HepG2 (cell line): ENCODE data around the gene PEX14. TPM values are rescaled to one million over a fixed set of nuclear protein-coding genes. Genes with fewer than 3 reads are reported as not detected.
A peak's percentile ranks its signal among the peaks of the same experiment; 100 is the strongest.

Experiments
- BRCA1 ChIP-seq: sonication (generic); formaldehyde crosslinking; IDR thresholded peaks from 2 replicates; pipeline ENCODE4 v1.4.0; 2020; ENCODE audit warnings: missing genetic modification reagents
- CC2D1A ChIP-seq: sonication (generic); formaldehyde crosslinking; IDR thresholded peaks from 2 replicates; pipeline ENCODE4 v1.8.1; 2023; ENCODE audit warnings: mild to moderate bottlenecking, missing genetic modification reagents
- DNMT1 ChIP-seq: sonication (generic); formaldehyde crosslinking; IDR thresholded peaks from 2 replicates; pipeline ENCODE4 v1.5.1; 2020; ENCODE audit warnings: mild to moderate bottlenecking, missing genetic modification reagents
- ETV5 ChIP-seq: IDR thresholded peaks from 2 replicates; pipeline ENCODE4 v1.6.1; 2018; ENCODE audit warnings: missing biosample characterization, missing genetic modification reagents, inconsistent platforms, borderline replicate concordance
- IRX3 ChIP-seq: sonication (generic); formaldehyde crosslinking; IDR thresholded peaks from 2 replicates; pipeline ENCODE4 v1.8.1; 2023; ENCODE audit warnings: mild to moderate bottlenecking, low read depth, missing genetic modification reagents, borderline replicate concordance
- RBM22 ChIP-seq: fragments of 200-400 bp; formaldehyde crosslinking; optimal IDR thresholded peaks from 2 replicates; pipeline ENCODE3; 2017; ENCODE audit warnings: mild to moderate bottlenecking, low read length, moderate library complexity
- SATB2 ChIP-seq: sonication (generic); formaldehyde crosslinking; IDR thresholded peaks from 2 replicates; pipeline ENCODE4 v1.5.0; 2020; ENCODE audit warnings: missing genetic modification reagents
- ZBTB46 ChIP-seq: sonication (generic); formaldehyde crosslinking; IDR thresholded peaks from 2 replicates; pipeline ENCODE4 v1.4.0; 2020; ENCODE audit warnings: mild to moderate bottlenecking, missing genetic modification reagents, borderline replicate concordance
- ZBTB7B ChIP-seq: sonication (generic); formaldehyde crosslinking; IDR thresholded peaks from 2 replicates; pipeline ENCODE4 v1.4.0; 2020; ENCODE audit warnings: missing genetic modification reagents
- ZFP1 ChIP-seq: IDR thresholded peaks from 2 replicates; pipeline ENCODE4 v1.6.1; 2016
- ZNF10 ChIP-seq: sonication (generic); formaldehyde crosslinking; IDR thresholded peaks from 2 replicates; pipeline ENCODE4 v1.4.0; 2020; ENCODE audit warnings: mild to moderate bottlenecking, low read depth, missing genetic modification reagents, borderline replicate concordance
- ZNF263 ChIP-seq: sonication (generic); formaldehyde crosslinking; IDR thresholded peaks from 2 replicates; pipeline ENCODE4 v1.4.0; 2020; ENCODE audit warnings: missing genetic modification reagents
- ZNF547 ChIP-seq: sonication (generic); formaldehyde crosslinking; IDR thresholded peaks from 2 replicates; pipeline ENCODE4 v1.5.1; 2020; ENCODE audit warnings: mild to moderate bottlenecking, missing genetic modification reagents
- ZNF556 ChIP-seq: sonication (generic); formaldehyde crosslinking; IDR thresholded peaks from 2 replicates; pipeline ENCODE4 v1.4.0; 2020; ENCODE audit warnings: mild to moderate bottlenecking, missing genetic modification reagents, borderline replicate concordance
- ZNF567 ChIP-seq: sonication (generic); formaldehyde crosslinking; IDR thresholded peaks from 2 replicates; pipeline ENCODE4 v1.8.1; 2023; ENCODE audit warnings: mild to moderate bottlenecking, missing genetic modification reagents, borderline replicate concordance
- ZNF737 ChIP-seq: sonication (generic); formaldehyde crosslinking; IDR thresholded peaks from 2 replicates; pipeline ENCODE4 v1.5.0; 2020; ENCODE audit warnings: missing genetic modification reagents, mild to moderate bottlenecking, borderline replicate concordance
- ZNF841 ChIP-seq: sonication (generic); formaldehyde crosslinking; IDR thresholded peaks from 2 replicates; pipeline ENCODE4 v1.8.1; 2023; ENCODE audit warnings: missing genetic modification reagents, borderline replicate concordance
- polyA plus RNA-seq, 8 experiments: library from polyadenylated mRNA; depleted of rRNA in 3 of 8; stranded (reverse) in 7 of 8; unstranded in 1 of 8; fragments of >200 nt; fragmentation: Illumina TruSeq in 4 of 8; extraction: Trizol in 4 of 8; gene quantifications; 2 replicates each; pipeline versions ENCODE4 v1.2.1 to v1.2.3, GENCODE V29; 2011 to 2016; ENCODE audit warnings: low read depth in 4 of 8, missing spikeins in 1 of 8, mixed read lengths in 1 of 8; ENCODE audit not compliant: insufficient read depth in 1 of 8
- total RNA-seq, 5 experiments: library from RNA; depleted of rRNA; stranded (reverse); fragments of >200 nt; fragmentation: Illumina TruSeq; extraction: Trizol; gene quantifications; 2 replicates each; pipeline ENCODE4 v1.2.3, GENCODE V29; 2016; ENCODE audit warnings: low read depth in 1 of 5
- TF ChIP-seq, protein P1 (sequence below): sonication (generic); formaldehyde crosslinking; IDR thresholded peaks from 2 replicates; pipeline ENCODE4 v1.8.0; 2022; ENCODE audit warnings: mild to moderate bottlenecking, missing genetic modification reagents
- TF ChIP-seq, protein P2 (sequence below): sonication (generic); formaldehyde crosslinking; IDR thresholded peaks from 2 replicates; pipeline ENCODE4 v1.5.0; 2020; ENCODE audit warnings: mild to moderate bottlenecking, missing genetic modification reagents
- TF ChIP-seq, protein P3 (sequence below): fragments of 450-650 bp; IDR thresholded peaks from 2 replicates; pipeline ENCODE4 v1.6.1; 2016
- TF ChIP-seq, protein P4 (sequence below): sonication (generic); formaldehyde crosslinking; IDR thresholded peaks from 2 replicates; pipeline ENCODE4 v1.4.0; 2020; ENCODE audit warnings: missing genetic modification reagents

Gene PEX14
- total and polyA plus RNA-seq, 2 of the 13 experiments (the other 11 are each of a cell fraction or from before 2014, with no cell fraction given) = 6.5 to 9.9 TPM

GRCh38 chr1:10599194-10599861 is 124.6 kb downstream of the PEX14 start (continued):
- TF ChIP-seq IRX3 (no peak), ZNF547 (CRISPR knock-in tag) (peak; percentile 75; the same call in 1 of the 2 replicates), RBM22 (no peak), ZNF263 (CRISPR knock-in tag) (no peak), ZNF556 (CRISPR knock-in tag) (no peak; the same call in 1 of the 2 replicates), ZNF567 (CRISPR knock-in tag) (no peak), CC2D1A (CRISPR knock-in tag) (no peak), BRCA1 (CRISPR knock-in tag) (no peak), ETV5 (CRISPR knock-in tag) (no peak), ZBTB7B (CRISPR knock-in tag) (peak; percentile 27; the same call in 1 of the 2 replicates), DNMT1 (CRISPR knock-in tag) (no peak), SATB2 (CRISPR knock-in tag) (no peak), ZFP1 (CRISPR knock-in tag) (no peak; the same call in 1 of the 2 replicates), ZBTB46 (CRISPR knock-in tag) (no peak), ZNF841 (CRISPR knock-in tag) (no peak), ZNF10 (CRISPR knock-in tag) (no peak), ZNF737 (CRISPR knock-in tag) (no peak)
- TF ChIP-seq, protein P1, sequence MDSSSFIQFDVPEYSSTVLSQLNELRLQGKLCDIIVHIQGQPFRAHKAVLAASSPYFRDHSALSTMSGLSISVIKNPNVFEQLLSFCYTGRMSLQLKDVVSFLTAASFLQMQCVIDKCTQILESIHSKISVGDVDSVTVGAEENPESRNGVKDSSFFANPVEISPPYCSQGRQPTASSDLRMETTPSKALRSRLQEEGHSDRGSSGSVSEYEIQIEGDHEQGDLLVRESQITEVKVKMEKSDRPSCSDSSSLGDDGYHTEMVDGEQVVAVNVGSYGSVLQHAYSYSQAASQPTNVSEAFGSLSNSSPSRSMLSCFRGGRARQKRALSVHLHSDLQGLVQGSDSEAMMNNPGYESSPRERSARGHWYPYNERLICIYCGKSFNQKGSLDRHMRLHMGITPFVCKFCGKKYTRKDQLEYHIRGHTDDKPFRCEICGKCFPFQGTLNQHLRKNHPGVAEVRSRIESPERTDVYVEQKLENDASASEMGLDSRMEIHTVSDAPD (CRISPR knock-in tag) = no peak
- TF ChIP-seq, protein P2, sequence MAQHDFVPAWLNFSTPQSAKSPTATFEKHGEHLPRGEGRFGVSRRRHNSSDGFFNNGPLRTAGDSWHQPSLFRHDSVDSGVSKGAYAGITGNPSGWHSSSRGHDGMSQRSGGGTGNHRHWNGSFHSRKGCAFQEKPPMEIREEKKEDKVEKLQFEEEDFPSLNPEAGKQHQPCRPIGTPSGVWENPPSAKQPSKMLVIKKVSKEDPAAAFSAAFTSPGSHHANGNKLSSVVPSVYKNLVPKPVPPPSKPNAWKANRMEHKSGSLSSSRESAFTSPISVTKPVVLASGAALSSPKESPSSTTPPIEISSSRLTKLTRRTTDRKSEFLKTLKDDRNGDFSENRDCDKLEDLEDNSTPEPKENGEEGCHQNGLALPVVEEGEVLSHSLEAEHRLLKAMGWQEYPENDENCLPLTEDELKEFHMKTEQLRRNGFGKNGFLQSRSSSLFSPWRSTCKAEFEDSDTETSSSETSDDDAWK = no peak
- TF ChIP-seq, protein P3, sequence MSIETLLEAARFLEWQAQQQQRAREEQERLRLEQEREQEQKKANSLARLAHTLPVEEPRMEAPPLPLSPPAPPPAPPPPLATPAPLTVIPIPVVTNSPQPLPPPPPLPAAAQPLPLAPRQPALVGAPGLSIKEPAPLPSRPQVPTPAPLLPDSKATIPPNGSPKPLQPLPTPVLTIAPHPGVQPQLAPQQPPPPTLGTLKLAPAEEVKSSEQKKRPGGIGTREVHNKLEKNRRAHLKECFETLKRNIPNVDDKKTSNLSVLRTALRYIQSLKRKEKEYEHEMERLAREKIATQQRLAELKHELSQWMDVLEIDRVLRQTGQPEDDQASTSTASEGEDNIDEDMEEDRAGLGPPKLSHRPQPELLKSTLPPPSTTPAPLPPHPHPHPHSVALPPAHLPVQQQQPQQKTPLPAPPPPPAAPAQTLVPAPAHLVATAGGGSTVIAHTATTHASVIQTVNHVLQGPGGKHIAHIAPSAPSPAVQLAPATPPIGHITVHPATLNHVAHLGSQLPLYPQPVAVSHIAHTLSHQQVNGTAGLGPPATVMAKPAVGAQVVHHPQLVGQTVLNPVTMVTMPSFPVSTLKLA = no peak
- TF ChIP-seq, protein P4, sequence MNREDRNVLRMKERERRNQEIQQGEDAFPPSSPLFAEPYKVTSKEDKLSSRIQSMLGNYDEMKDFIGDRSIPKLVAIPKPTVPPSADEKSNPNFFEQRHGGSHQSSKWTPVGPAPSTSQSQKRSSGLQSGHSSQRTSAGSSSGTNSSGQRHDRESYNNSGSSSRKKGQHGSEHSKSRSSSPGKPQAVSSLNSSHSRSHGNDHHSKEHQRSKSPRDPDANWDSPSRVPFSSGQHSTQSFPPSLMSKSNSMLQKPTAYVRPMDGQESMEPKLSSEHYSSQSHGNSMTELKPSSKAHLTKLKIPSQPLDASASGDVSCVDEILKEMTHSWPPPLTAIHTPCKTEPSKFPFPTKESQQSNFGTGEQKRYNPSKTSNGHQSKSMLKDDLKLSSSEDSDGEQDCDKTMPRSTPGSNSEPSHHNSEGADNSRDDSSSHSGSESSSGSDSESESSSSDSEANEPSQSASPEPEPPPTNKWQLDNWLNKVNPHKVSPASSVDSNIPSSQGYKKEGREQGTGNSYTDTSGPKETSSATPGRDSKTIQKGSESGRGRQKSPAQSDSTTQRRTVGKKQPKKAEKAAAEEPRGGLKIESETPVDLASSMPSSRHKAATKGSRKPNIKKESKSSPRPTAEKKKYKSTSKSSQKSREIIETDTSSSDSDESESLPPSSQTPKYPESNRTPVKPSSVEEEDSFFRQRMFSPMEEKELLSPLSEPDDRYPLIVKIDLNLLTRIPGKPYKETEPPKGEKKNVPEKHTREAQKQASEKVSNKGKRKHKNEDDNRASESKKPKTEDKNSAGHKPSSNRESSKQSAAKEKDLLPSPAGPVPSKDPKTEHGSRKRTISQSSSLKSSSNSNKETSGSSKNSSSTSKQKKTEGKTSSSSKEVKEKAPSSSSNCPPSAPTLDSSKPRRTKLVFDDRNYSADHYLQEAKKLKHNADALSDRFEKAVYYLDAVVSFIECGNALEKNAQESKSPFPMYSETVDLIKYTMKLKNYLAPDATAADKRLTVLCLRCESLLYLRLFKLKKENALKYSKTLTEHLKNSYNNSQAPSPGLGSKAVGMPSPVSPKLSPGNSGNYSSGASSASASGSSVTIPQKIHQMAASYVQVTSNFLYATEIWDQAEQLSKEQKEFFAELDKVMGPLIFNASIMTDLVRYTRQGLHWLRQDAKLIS = no peak
